Duodenal mucosa (tissue), 2 donors: ENCODE data around the gene ZFTA.

ENCODE experiments used
- H3K27ac ChIP-seq: one replicate; pipeline ENCODE4 v1.7.0; 2013; ENCODE audit warnings: low read depth, low read length
- H3K27me3 ChIP-seq, 2 donors: one replicate each; pipeline ENCODE4 v1.7.0; 2013; ENCODE audit warnings: low read length in 2 of 2, control low read depth in 1 of 2; ENCODE audit not compliant: insufficient read depth in 2 of 2, control insufficient read depth in 1 of 2
- H3K36me3 ChIP-seq, 2 donors: one replicate each; pipeline ENCODE4 v1.7.0; 2013; ENCODE audit warnings: low read length in 2 of 2, control low read depth in 1 of 2; ENCODE audit not compliant: insufficient read depth in 2 of 2, control insufficient read depth in 1 of 2
- H3K4me1 ChIP-seq, 2 donors: one replicate each; pipeline ENCODE4 v1.7.0; 2013; ENCODE audit warnings: low read length in 2 of 2, control low read depth in 1 of 2; ENCODE audit not compliant: insufficient read depth in 2 of 2, control insufficient read depth in 1 of 2
- H3K4me3 ChIP-seq, 2 donors: one replicate each; pipeline ENCODE4 v1.7.0; 2013; ENCODE audit warnings: low read length in 2 of 2, low read depth in 1 of 2
- H3K9ac ChIP-seq, 2 donors: one replicate each; pipeline ENCODE4 v1.7.0; 2013; ENCODE audit warnings: low read length in 2 of 2, low read depth in 1 of 2
- H3K9me3 ChIP-seq, 2 donors: one replicate each; pipeline ENCODE4 v1.7.0; 2013; ENCODE audit warnings: low read length in 2 of 2, control low read depth in 1 of 2; ENCODE audit not compliant: control insufficient read depth in 1 of 2

ZFTA gene

DNA sequence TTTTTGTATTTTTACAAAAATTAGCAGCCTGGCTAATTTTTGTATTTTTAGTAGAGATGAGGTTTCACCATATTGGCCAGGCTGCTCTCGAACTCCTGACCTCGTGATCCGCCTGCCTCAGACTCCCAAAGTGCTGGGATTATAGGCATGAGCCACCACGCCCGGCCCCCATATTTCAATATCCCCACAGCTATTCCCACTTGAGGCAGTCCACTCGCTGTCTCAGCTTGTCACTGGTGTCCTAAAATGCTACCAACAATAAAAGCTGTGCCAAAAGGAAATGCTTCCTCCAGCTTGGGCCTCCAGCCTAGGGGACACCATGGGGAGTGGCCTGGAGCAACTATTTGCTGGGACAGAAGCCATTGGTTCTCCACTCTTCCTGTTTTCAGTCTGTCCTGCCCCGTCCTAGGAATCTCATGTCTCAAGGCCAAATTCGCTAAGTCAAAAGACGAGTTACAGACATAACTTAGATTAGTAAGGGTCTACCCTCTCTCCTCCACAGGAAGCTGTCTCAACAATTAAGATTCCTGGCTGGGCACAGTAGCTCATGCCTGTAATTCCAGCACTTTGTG lies 37.4 kb upstream of the ZFTA start:
- Histone ChIP-seq H3K27ac (no peak overlapping the region), H3K9me3 (no peaks in the 10 kb centered on the region), H3K9ac (no peak overlapping the region), H3K4me1 (peaks cover 0 to 16% of the 10 kb centered on the region in 2 donors), H3K27me3 (no peaks in the 10 kb centered on the region), H3K36me3 (no peaks in the 10 kb centered on the region), H3K4me3 (no peak overlapping the region)

DNA sequence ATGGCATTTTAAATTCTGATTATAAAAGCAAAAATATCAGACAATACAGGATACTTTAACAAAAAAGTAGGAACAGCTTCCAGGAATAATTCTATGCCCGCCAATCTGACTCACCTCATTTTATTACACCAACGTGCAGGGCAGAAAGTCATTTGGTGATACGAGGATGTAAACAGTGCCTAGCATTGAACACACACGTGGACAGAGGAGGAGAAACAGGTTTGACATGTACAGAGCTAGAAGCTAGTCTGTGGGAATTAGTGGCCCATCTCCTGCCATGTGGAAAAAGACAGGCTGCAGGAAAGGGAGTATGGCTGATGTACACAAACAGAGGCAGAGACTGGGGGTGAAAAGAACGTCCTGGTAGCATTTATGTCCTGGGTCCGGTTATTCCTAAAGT lies 35.7 kb upstream of the ZFTA start:
- Histone ChIP-seq H3K27me3 (no peaks in the 10 kb centered on the region), H3K9ac (no peak overlapping the region), H3K36me3 (no peaks in the 10 kb centered on the region), H3K27ac (no peak overlapping the region), H3K4me3 (no peak overlapping the region), H3K4me1 (peaks cover 0 to 16% of the 10 kb centered on the region in 2 donors), H3K9me3 (no peaks in the 10 kb centered on the region)

DNA sequence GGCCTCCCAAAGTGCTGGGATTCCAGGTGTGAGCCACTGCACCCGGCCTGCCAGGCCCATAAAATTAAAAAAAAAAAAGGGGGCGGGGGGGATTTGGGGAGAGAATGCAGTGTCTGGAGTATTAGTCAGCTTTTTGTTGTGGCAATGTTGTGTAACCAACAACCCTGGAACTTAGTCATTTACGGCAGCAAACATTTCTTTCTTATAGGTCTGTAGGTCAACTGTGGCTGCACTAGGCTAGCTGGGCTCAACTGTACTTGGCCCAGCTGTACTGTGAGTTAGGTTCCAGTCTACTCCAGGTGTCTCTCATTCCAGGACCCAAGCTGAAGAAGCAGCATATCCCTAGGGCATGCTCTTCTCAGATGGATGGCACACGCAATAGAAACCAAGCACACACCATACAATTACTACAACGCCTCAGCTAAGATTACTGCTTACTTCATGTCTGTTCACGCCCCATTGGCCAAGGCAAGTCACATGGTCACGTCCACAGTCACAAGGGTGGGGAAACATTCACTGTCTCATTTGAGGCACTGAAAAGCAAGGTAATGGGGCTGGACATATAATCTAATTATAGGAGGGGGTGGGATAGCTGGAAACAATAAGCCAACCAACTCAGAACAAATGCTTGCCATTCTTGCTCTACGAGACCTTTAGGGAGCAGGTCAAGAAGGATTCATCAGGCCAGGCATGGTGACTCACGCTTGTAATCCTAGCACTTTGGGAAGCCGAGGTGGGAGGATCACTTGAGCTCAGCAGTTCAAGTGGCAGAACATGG lies 34.3 kb upstream of the ZFTA start:
- Histone ChIP-seq H3K27me3 (no peaks in the 10 kb centered on the region), H3K4me1 (peaks cover 0 to 16% of the 10 kb centered on the region in 2 donors), H3K9ac (no peak overlapping the region), H3K27ac (no peak overlapping the region), H3K4me3 (no peak overlapping the region), H3K9me3 (no peaks in the 10 kb centered on the region), H3K36me3 (no peaks in the 10 kb centered on the region)

GRCh38 chr11:63800921-63801320 lies 32.3 kb upstream of the ZFTA start:
- Histone ChIP-seq H3K9ac (no peak overlapping the region), H3K4me1 (peaks cover 0 to 16% of the 10 kb centered on the region in 2 donors), H3K27me3 (no peaks in the 10 kb centered on the region), H3K9me3 (no peaks in the 10 kb centered on the region), H3K4me3 (no peak overlapping the region), H3K27ac (no peak overlapping the region), H3K36me3 (no peaks in the 10 kb centered on the region)

- H3K4me3 ChIP-seq = no peak overlapping the region
- no peak overlapping the region for H3K27ac ChIP-seq
- no peaks in the 10 kb centered on the region for H3K36me3 ChIP-seq
- peaks cover 0 to 6% of the 10 kb centered on the region in 2 donors for H3K9me3 ChIP-seq
- H3K27me3 ChIP-seq = no peaks in the 10 kb centered on the region
- H3K4me1 ChIP-seq = no peaks in the 10 kb centered on the region
- H3K9ac ChIP-seq = no peak overlapping the region
These were observed 26.5 kb upstream of the ZFTA start for GRCh38 chr11:63795066-63795465.

GRCh38 chr11:63793161-63793560 lies 24.6 kb upstream of the ZFTA start:
- H3K36me3 ChIP-seq = no peaks in the 10 kb centered on the region
- no peak overlapping the region for H3K9ac ChIP-seq
- no peaks in the 10 kb centered on the region for H3K4me1 ChIP-seq
- peaks cover 0 to 6% of the 10 kb centered on the region in 2 donors for H3K9me3 ChIP-seq
- H3K27me3 ChIP-seq = no peaks in the 10 kb centered on the region
- no peak overlapping the region for H3K27ac ChIP-seq
- H3K4me3 ChIP-seq = no peak overlapping the region

- H3K36me3 ChIP-seq = no peaks in the 10 kb centered on the region
- no peak overlapping the region for H3K9ac ChIP-seq
- peaks cover 0 to 6% of the 10 kb centered on the region in 2 donors for H3K9me3 ChIP-seq
- no peaks in the 10 kb centered on the region for H3K27me3 ChIP-seq
- H3K4me3 ChIP-seq = no peak overlapping the region
- H3K27ac ChIP-seq = no peak overlapping the region
- H3K4me1 ChIP-seq = no peaks in the 10 kb centered on the region
These were observed 23.1 kb upstream of the ZFTA start for GRCh38 chr11:63791495-63792167.

GRCh38 chr11:63785823-63786222 lies 17.2 kb upstream of the ZFTA start:
- Histone ChIP-seq H3K4me3 (no peak overlapping the region), H3K4me1 (no peaks in the 10 kb centered on the region), H3K9me3 (no peaks in the 10 kb centered on the region), H3K36me3 (no peaks in the 10 kb centered on the region), H3K27me3 (no peaks in the 10 kb centered on the region), H3K9ac (no peak overlapping the region), H3K27ac (no peak overlapping the region)

- no peak overlapping the region for H3K27ac ChIP-seq
- H3K4me1 ChIP-seq = no peaks in the 10 kb centered on the region
- no peak overlapping the region for H3K4me3 ChIP-seq
- H3K9ac ChIP-seq = no peak overlapping the region
- H3K27me3 ChIP-seq = no peaks in the 10 kb centered on the region
- H3K36me3 ChIP-seq = no peaks in the 10 kb centered on the region
- H3K9me3 ChIP-seq = no peaks in the 10 kb centered on the region
These were observed 15.5 kb upstream of the ZFTA start for GRCh38 chr11:63783925-63784592.

GRCh38 chr11:63782749-63783148 lies 14.2 kb upstream of the ZFTA start:
- Histone ChIP-seq H3K36me3 (no peaks in the 10 kb centered on the region), H3K27ac (no peak overlapping the region), H3K9me3 (no peaks in the 10 kb centered on the region), H3K27me3 (no peaks in the 10 kb centered on the region), H3K9ac (no peak overlapping the region), H3K4me3 (no peak overlapping the region), H3K4me1 (no peaks in the 10 kb centered on the region)
